Calu3 (cell line): ENCODE measurements around the gene TRIM37. TPM values are rescaled to one million over a fixed set of nuclear protein-coding genes. Genes with fewer than 3 reads are reported as not detected.

Source experiments
- BruUV-seq: library from RNA; stranded (reverse); fragments of 400-500 nt; replicated peaks from 2 replicates; lab custom pipeline; 2021; lab: Mats Ljungman, UMichigan
- CTCF ChIA-PET: fragments of 300-600 bp; sonication (Branson Sonifier 250); formaldehyde crosslinking; loops from one replicate; lab custom pipeline; 2022; ENCODE audit warnings: antibody characterized with exemption; lab: Charles Lee
- DNase-seq: peaks from one replicate; pipeline ENCODE4 v3.0.0; 2022
- H3K27ac Mint-ChIP-seq: one replicate; pipeline ENCODE4 v1.8.0; 2022; ENCODE audit warnings: mixed read lengths; ENCODE audit not compliant: unreplicated experiment
- H3K27me3 Mint-ChIP-seq: one replicate; pipeline ENCODE4 v1.8.0; 2022; ENCODE audit warnings: mixed read lengths; ENCODE audit not compliant: unreplicated experiment
- H3K36me3 Mint-ChIP-seq: one replicate; pipeline ENCODE4 v1.8.0; 2022; ENCODE audit warnings: mild to moderate bottlenecking, moderate library complexity, mixed read lengths; ENCODE audit not compliant: insufficient read depth, unreplicated experiment
- H3K4me1 Mint-ChIP-seq: one replicate; pipeline ENCODE4 v1.8.0; 2022; ENCODE audit warnings: mild to moderate bottlenecking, low read depth, mixed read lengths; ENCODE audit not compliant: unreplicated experiment
- H3K4me3 Mint-ChIP-seq: one replicate; pipeline ENCODE4 v1.8.0; 2022; ENCODE audit warnings: mild to moderate bottlenecking, low read depth, moderate library complexity, mixed read lengths; ENCODE audit not compliant: unreplicated experiment
- H3K9me3 Mint-ChIP-seq: one replicate; pipeline ENCODE4 v1.8.0; 2022; ENCODE audit warnings: low read depth, mixed read lengths; ENCODE audit not compliant: unreplicated experiment
- intact Hi-C: fragments of 100-400 bp; cut with micrococcal nuclease; formaldehyde crosslinking; loops from one replicate; pipeline ENCODE4 v1.10.0; 2022; ENCODE audit not compliant: unreplicated experiment
- total RNA-seq: library from RNA; stranded (reverse); gene quantifications from 2 replicates; pipeline ENCODE4 v1.2.3, GENCODE V29; 2022
- TF ChIP-seq, protein P1 (sequence below): fragments of 200-600 bp; IDR thresholded peaks from one replicate; pipeline ENCODE4 v1.8.0; 2022; ENCODE audit warnings: antibody characterized with exemption; ENCODE audit not compliant: unreplicated experiment

TRIM37 gene
- total RNA-seq, 1 experiment from 2014 or later, result 16.2 TPM

DNA sequence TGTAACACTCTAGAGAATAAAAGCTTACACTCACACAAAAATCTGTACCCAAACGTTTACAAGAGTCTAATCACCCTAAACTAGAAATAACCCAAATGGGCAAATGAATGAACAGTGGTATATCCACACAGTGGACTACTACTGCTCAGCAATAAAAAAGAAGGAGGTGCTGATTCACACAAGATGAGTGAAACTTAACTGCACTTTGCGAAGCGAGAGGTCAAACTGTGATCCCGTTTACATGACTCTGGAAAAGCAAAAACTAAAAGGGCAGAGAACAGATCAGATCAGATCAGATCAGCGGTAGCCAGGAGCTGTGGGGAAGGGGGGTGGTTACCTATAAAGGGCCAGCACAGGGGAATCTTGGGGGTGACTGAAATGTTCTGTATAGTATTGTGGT is 113.4 kb downstream of the TRIM37 start:
- Mint-ChIP-seq H3K4me1 (peaks cover 10% of the 10 kb centered on the region), H3K36me3 (no peaks in the 10 kb centered on the region), H3K27me3 (no peaks in the 10 kb centered on the region), H3K4me3 (no peak overlapping the region), H3K27ac (no peak overlapping the region), H3K9me3 (no peaks in the 10 kb centered on the region)
- TF ChIP-seq, protein P1, sequence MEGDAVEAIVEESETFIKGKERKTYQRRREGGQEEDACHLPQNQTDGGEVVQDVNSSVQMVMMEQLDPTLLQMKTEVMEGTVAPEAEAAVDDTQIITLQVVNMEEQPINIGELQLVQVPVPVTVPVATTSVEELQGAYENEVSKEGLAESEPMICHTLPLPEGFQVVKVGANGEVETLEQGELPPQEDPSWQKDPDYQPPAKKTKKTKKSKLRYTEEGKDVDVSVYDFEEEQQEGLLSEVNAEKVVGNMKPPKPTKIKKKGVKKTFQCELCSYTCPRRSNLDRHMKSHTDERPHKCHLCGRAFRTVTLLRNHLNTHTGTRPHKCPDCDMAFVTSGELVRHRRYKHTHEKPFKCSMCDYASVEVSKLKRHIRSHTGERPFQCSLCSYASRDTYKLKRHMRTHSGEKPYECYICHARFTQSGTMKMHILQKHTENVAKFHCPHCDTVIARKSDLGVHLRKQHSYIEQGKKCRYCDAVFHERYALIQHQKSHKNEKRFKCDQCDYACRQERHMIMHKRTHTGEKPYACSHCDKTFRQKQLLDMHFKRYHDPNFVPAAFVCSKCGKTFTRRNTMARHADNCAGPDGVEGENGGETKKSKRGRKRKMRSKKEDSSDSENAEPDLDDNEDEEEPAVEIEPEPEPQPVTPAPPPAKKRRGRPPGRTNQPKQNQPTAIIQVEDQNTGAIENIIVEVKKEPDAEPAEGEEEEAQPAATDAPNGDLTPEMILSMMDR, result no peak
- BruUV-seq, result no TSS peak
- CTCF ChIA-PET, result interaction anchor here (1.2 kb wide), 1 partner anchor 32 kb away, joined by 3 read pairs; no protein-coding TSS in a partner anchor
- intact Hi-C loops, result no loop called here
- no peak for DNase-seq

DNA sequence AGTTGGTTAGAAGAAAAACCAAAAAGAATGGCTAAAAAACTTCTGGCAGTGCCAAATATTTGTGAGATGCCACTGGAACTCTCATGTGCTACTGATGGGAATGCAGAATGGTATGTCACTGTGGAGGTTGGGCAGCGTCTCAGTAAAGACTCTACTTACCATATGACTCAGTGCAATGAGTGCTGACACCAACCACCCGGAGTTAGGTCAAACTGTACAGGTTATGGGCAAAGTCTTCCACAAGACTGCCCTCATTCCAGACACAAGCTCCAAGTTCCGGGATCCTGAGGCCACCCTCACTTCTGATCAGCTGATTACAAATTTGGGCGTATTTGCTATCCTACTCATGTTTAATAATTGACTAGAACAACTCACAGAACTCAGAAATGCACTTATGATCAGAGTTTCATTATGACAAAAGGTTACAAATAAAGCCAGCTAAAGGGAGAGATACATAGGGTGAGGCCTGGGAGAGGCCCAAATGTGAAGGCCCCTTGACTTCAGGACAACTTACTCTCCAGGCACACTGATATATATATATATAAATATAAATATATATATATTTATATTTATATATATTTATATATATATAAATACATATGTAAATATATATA is 114.9 kb downstream of the TRIM37 start:
- TF ChIP-seq, protein P1, result no peak
- BruUV-seq, result no TSS peak
- H3K9me3 Mint-ChIP-seq, result no peaks in the 10 kb centered on the region
- H3K4me3 Mint-ChIP-seq, result no peak overlapping the region
- H3K27me3 Mint-ChIP-seq, result no peaks in the 10 kb centered on the region
- intact Hi-C loops, result no loop called here
- H3K36me3 Mint-ChIP-seq, result no peaks in the 10 kb centered on the region
- H3K27ac Mint-ChIP-seq, result no peak overlapping the region
- CTCF ChIA-PET, result interaction anchor here (0.5 to 1.3 kb wide), 2 partner anchors 13 to 35 kb away, joined by 3 read pairs; no protein-coding TSS in a partner anchor
- H3K4me1 Mint-ChIP-seq, result peaks cover 10% of the 10 kb centered on the region
- peak; percentile 24 for DNase-seq

DNA sequence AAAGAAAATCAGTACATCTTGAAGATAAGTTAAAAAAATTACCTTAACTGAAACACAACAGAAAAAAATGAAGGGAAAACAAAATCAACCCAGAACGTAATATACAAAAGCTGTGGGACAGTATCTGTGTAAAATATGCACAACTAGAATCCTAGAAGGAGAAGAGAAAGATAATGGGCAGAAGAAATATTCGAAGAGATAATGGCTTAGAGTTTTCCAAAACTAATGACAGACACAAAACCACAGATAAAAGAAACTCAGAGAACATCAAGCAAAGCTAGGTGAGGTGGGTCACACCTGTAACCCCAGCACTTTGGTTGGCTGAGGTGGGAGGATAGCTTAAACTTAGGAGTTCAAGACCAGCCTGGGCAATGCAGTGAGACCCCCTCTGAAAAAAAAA is 117.1 kb downstream of the TRIM37 start:
- intact Hi-C loops, result no loop called here
- Mint-ChIP-seq H3K27ac (no peak overlapping the region), H3K36me3 (no peaks in the 10 kb centered on the region), H3K9me3 (no peaks in the 10 kb centered on the region), H3K4me1 (peaks cover 10% of the 10 kb centered on the region), H3K27me3 (no peaks in the 10 kb centered on the region), H3K4me3 (no peak overlapping the region)
- TF ChIP-seq, protein P1, result no peak
- CTCF ChIA-PET, result no interaction called here
- BruUV-seq, result no TSS peak
- DNase-seq, result no peak

DNA sequence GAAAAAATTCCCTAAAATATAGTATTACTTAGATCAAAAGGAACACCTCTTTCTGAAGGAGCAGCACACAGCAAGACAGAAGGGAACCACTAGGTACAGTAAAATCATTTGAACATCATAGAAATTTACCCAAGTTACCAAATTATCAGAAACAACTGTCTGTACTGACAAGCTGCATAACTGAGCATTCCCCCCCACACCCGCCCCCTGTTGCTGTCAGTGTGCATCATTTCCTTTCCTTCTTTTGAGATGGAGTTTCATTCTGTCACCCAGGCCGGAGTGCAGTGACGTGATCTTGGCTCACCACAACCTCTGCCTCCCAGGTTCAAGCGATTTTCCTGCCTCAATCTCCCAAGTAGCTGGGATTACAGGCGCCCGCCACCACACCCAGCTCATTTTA is 120.7 kb downstream of the TRIM37 start:
- no peaks in the 10 kb centered on the region for H3K36me3 Mint-ChIP-seq
- no peak for DNase-seq
- no peaks in the 10 kb centered on the region for H3K27me3 Mint-ChIP-seq
- no peak overlapping the region for H3K27ac Mint-ChIP-seq
- no peaks in the 10 kb centered on the region for H3K9me3 Mint-ChIP-seq
- no peaks in the 10 kb centered on the region for H3K4me1 Mint-ChIP-seq
- TF ChIP-seq, protein P1, result no peak
- intact Hi-C loops, result no loop called here
- no TSS peak for BruUV-seq
- H3K4me3 Mint-ChIP-seq, result no peak overlapping the region
- CTCF ChIA-PET, result no interaction called here
